ENCODE data around the gene SPAG8. TPM values are rescaled to one million over a fixed set of nuclear protein-coding genes. Genes with fewer than 3 reads are reported as not detected.
A peak's percentile ranks its signal among the peaks of the same experiment; 100 is the strongest.

Gene SPAG8
- total RNA-seq, 1 experiment from 2014 or later = 0.50 TPM

DNA sequence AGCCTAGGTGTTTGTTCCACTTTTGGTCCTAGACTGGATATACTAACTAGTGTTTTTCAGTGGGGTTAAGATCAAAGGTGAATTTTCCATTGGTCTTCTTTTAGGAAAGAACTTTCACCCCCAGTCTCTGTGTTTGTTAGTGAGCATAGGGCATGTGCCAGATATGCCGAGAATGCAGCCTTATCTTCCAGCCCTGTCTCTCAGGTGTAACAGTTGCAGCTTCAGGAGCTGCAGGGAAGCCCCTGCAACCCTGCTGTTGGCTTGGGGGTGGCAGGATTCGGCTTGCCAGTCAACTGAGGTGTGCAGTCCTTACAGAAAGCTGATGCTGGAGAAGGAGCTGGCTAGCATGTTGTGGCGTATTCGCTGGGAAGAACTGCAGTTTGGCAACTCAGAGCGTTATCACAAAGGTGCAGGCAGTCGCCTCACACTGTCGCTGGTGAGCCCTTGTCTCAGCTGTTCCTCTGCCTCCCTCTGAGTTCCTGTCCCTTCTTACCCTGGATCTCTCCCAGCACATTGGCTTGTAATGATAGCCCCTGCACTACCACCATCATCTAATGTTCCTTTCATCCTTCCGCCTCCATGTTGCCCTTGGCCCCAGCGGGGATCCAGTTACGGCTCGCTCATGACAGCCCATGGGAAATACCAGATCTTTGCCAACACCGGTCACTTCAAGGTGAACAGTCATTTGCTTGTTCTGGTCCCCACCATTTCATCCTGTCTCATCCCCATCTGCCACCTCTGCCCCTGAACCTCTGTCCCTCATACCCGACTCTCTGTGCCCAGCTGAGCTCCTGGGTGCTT, 10.5 kb downstream of the SPAG8 start:
- H3K18ac ChIP-seq (ENCODE audit: insufficient read length, low read depth, low read length) = no peak overlapping the region
- no peak overlapping the region for H2BK15ac ChIP-seq (ENCODE audit: low read depth, low read length)
- no peak overlapping the region for H2BK12ac ChIP-seq (ENCODE audit: insufficient read length, low read depth, low read length)
- H3K4me1 ChIP-seq (ENCODE audit: insufficient read depth, low read length) = no peaks in the 10 kb centered on the region
- H3K79me1 ChIP-seq (ENCODE audit: insufficient read depth, low read depth, low read length, poor library complexity, severe bottlenecking) = no peaks in the 10 kb centered on the region
- no peak overlapping the region for H3K9ac ChIP-seq (ENCODE audit: extremely low read depth, insufficient read length, low read length)
- WGBS (ENCODE audit: extremely low coverage, insufficient read length, low lambda C conversion rate) = no CpG with 5 or more reads among the region's 13 CpGs
- H4K5ac ChIP-seq (ENCODE audit: insufficient read length, low read depth, low read length) = no peak overlapping the region
- no peaks in the 10 kb centered on the region for H3K23me2 ChIP-seq (ENCODE audit: insufficient read length, low read depth, low read length, poor library complexity, severe bottlenecking)
- H3K27ac ChIP-seq (ENCODE audit: insufficient read length, low read depth, low read length) = no peak overlapping the region
- H2AFZ ChIP-seq (ENCODE audit: low read length) = no peak overlapping the region
- no peak for DNase-seq
- H3K4me1 Mint-ChIP-seq = peaks cover 0 to 1% of the 10 kb centered on the region in 2 experiments; a peak in 2 of 4 replicates
- H3K4me2 ChIP-seq (ENCODE audit: insufficient read depth, insufficient read length, low read length) = no peak overlapping the region
- no peaks in the 10 kb centered on the region for H3K27me3 ChIP-seq (ENCODE audit: insufficient read depth, low read length)
- H3K9me3 Mint-ChIP-seq = no peaks in the 10 kb centered on the region
- H3K9me3 ChIP-seq (ENCODE audit: control insufficient read depth, low read depth, low read length) = no peaks in the 10 kb centered on the region
- no peaks in the 10 kb centered on the region for H3K27me3 Mint-ChIP-seq (ENCODE audit: low read depth)
- no peak overlapping the region for H3K23ac ChIP-seq (ENCODE audit: insufficient read length, low read depth, low read length)
- H2BK5ac ChIP-seq (ENCODE audit: insufficient read length, low read length) = no peak overlapping the region
- no peak overlapping the region for H4K91ac ChIP-seq (ENCODE audit: insufficient read length, low read depth, low read length)
- H3K36me3 Mint-ChIP-seq (ENCODE audit: insufficient read depth in 1 of 3, low read depth in 3 of 3) = peaks cover 7 to 28% (median 15%) of the 10 kb centered on the region in 3 experiments; a peak in 6 of 7 replicates
- H2BK120ac ChIP-seq (ENCODE audit: low read depth, low read length, poor library complexity, severe bottlenecking) = no peak overlapping the region
- TF ChIP-seq, protein P1, sequence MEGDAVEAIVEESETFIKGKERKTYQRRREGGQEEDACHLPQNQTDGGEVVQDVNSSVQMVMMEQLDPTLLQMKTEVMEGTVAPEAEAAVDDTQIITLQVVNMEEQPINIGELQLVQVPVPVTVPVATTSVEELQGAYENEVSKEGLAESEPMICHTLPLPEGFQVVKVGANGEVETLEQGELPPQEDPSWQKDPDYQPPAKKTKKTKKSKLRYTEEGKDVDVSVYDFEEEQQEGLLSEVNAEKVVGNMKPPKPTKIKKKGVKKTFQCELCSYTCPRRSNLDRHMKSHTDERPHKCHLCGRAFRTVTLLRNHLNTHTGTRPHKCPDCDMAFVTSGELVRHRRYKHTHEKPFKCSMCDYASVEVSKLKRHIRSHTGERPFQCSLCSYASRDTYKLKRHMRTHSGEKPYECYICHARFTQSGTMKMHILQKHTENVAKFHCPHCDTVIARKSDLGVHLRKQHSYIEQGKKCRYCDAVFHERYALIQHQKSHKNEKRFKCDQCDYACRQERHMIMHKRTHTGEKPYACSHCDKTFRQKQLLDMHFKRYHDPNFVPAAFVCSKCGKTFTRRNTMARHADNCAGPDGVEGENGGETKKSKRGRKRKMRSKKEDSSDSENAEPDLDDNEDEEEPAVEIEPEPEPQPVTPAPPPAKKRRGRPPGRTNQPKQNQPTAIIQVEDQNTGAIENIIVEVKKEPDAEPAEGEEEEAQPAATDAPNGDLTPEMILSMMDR (conservative IDR thresholded peaks at IDR 0.05) = no peak
- H3K79me2 ChIP-seq (ENCODE audit: insufficient read depth, low read length) = no peaks in the 10 kb centered on the region
- no peaks in the 10 kb centered on the region for H4K20me1 ChIP-seq (ENCODE audit: control insufficient read depth, insufficient read depth, insufficient read length)
- no peak overlapping the region for H4K8ac ChIP-seq (replicated peaks; ENCODE audit: insufficient read length, low read depth, low read length)
- H3K14ac ChIP-seq (ENCODE audit: insufficient read depth, low read length) = no peak overlapping the region; the same call in 1 of the 2 replicates
- no peak overlapping the region for H2AK5ac ChIP-seq (ENCODE audit: insufficient read length, low read length)
- H3T11ph ChIP-seq (ENCODE audit: low read length) = no peak overlapping the region
- H3K27ac Mint-ChIP-seq = peak overlapping the region in 1 of 3 experiments; percentile 32; a peak in 1 of 7 replicates
- H3K4ac ChIP-seq (ENCODE audit: low read depth, low read length) = no peak overlapping the region
- H2BK20ac ChIP-seq (ENCODE audit: low read depth, low read length, poor library complexity, severe bottlenecking) = no peak overlapping the region
- H3K56ac ChIP-seq (ENCODE audit: insufficient read length, low read depth, low read length) = no peak overlapping the region
- no peak overlapping the region for H3K4me3 Mint-ChIP-seq

All from H9 (cell line).